Measurements from ENCODE around the gene PPFIA1. TPM values are rescaled to one million over a fixed set of nuclear protein-coding genes. Genes with fewer than 3 reads are reported as not detected.

PPFIA1 gene
- polyA plus RNA-seq, 1 of the 3 experiments (the other 2 are of a cell fraction): 37.4 TPM

DNA sequence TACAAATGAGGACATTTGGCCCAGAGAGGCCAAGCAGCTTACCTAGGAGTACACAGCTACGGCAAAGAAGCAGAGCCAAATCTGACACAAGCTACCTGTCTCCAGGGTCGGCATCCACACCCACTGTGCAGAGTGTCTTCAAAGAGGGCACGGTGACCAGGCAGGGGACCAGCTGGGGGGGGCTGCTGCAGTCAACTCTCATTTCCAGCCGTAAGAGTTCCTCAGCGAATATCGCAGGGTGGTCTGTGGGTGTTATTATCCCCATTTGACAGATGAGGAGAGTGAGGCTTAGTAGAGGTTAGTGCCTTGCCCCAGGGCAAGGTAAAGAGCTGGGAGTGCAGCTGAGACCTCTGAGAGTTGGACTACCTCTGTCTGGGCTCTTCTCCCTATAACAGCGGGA is 7.1 kb upstream of the PPFIA1 start:
- H3K36me3 ChIP-seq (replicated peaks in 1 of 2; ENCODE audit: control insufficient read depth in 1 of 2, insufficient read depth in 2 of 2, low read length in 1 of 2): no peaks in the 10 kb centered on the region
- TF ChIP-seq, protein P1, sequence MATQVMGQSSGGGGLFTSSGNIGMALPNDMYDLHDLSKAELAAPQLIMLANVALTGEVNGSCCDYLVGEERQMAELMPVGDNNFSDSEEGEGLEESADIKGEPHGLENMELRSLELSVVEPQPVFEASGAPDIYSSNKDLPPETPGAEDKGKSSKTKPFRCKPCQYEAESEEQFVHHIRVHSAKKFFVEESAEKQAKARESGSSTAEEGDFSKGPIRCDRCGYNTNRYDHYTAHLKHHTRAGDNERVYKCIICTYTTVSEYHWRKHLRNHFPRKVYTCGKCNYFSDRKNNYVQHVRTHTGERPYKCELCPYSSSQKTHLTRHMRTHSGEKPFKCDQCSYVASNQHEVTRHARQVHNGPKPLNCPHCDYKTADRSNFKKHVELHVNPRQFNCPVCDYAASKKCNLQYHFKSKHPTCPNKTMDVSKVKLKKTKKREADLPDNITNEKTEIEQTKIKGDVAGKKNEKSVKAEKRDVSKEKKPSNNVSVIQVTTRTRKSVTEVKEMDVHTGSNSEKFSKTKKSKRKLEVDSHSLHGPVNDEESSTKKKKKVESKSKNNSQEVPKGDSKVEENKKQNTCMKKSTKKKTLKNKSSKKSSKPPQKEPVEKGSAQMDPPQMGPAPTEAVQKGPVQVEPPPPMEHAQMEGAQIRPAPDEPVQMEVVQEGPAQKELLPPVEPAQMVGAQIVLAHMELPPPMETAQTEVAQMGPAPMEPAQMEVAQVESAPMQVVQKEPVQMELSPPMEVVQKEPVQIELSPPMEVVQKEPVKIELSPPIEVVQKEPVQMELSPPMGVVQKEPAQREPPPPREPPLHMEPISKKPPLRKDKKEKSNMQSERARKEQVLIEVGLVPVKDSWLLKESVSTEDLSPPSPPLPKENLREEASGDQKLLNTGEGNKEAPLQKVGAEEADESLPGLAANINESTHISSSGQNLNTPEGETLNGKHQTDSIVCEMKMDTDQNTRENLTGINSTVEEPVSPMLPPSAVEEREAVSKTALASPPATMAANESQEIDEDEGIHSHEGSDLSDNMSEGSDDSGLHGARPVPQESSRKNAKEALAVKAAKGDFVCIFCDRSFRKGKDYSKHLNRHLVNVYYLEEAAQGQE (IDR thresholded peaks at IDR 0.05; ENCODE audit: low read depth, low read length): no peak
- TF ChIP-seq GABPA (IDR thresholded peaks at IDR 0.05; ENCODE audit: low read depth) (no peak), MXI1 (IDR thresholded peaks at IDR 0.05; ENCODE audit: low read depth, low read length) (no peak), YY1 (IDR thresholded peaks at IDR 0.05; ENCODE audit: low read depth) (no peak), NFIC (IDR thresholded peaks at IDR 0.05; ENCODE audit: borderline replicate concordance) (no peak), CHD2 (IDR thresholded peaks at IDR 0.05; ENCODE audit: low read length, partially characterized antibody) (no peak), JUND (IDR thresholded peaks at IDR 0.05) (no peak), RFX5 (IDR thresholded peaks at IDR 0.05; ENCODE audit: low read length) (no peak)
- TF ChIP-seq, protein P2, sequence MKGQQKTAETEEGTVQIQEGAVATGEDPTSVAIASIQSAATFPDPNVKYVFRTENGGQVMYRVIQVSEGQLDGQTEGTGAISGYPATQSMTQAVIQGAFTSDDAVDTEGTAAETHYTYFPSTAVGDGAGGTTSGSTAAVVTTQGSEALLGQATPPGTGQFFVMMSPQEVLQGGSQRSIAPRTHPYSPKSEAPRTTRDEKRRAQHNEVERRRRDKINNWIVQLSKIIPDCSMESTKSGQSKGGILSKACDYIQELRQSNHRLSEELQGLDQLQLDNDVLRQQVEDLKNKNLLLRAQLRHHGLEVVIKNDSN (IDR thresholded peaks at IDR 0.05; ENCODE audit: borderline replicate concordance, low read depth): no peak
- TF ChIP-seq, protein P3, sequence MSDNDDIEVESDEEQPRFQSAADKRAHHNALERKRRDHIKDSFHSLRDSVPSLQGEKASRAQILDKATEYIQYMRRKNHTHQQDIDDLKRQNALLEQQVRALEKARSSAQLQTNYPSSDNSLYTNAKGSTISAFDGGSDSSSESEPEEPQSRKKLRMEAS (IDR thresholded peaks at IDR 0.05; ENCODE audit: low read depth): no peak
- TF ChIP-seq, protein P4, sequence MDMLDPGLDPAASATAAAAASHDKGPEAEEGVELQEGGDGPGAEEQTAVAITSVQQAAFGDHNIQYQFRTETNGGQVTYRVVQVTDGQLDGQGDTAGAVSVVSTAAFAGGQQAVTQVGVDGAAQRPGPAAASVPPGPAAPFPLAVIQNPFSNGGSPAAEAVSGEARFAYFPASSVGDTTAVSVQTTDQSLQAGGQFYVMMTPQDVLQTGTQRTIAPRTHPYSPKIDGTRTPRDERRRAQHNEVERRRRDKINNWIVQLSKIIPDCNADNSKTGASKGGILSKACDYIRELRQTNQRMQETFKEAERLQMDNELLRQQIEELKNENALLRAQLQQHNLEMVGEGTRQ (IDR thresholded peaks at IDR 0.05; ENCODE audit: borderline replicate concordance, low read depth, low read length): no peak
- H3K4me2 ChIP-seq: no peak overlapping the region
- no peaks in the 10 kb centered on the region for H4K20me1 ChIP-seq (ENCODE audit: insufficient read depth)
- peaks cover 10% of the 10 kb centered on the region; the same call in 1 of the 2 replicates for H3K27me3 ChIP-seq (ENCODE audit: insufficient read depth)
- no peak overlapping the region for H3K4me3 ChIP-seq (ENCODE audit: low read depth in 2 of 2, low read length in 1 of 2)
- H2AFZ ChIP-seq (ENCODE audit: low read depth): no peak overlapping the region
- no peaks in the 10 kb centered on the region for H3F3A ChIP-seq (replicated peaks; ENCODE audit: insufficient read depth)
- H3K9ac ChIP-seq: no peak overlapping the region
- WGBS (ENCODE audit: low lambda C conversion rate): 100% methylated on average over 2 of the region's 7 CpGs
- no peaks in the 10 kb centered on the region for H3K9me3 ChIP-seq
- CTCF ChIA-PET: no interaction called here
- POLR2A ChIA-PET: no interaction called here
- H3K79me2 ChIP-seq (ENCODE audit: insufficient read depth): no peaks in the 10 kb centered on the region
- H3K27ac ChIP-seq (ENCODE audit: low read depth in 2 of 2, low read length in 1 of 2): no peak overlapping the region
- no peaks in the 10 kb centered on the region for H3K4me1 ChIP-seq (ENCODE audit: control insufficient read depth in 1 of 2, insufficient read depth in 2 of 2, low read depth in 1 of 2, low read length in 1 of 2)
- DNase-seq: no peak
- H3K9me2 ChIP-seq: no peaks in the 10 kb centered on the region

DNA sequence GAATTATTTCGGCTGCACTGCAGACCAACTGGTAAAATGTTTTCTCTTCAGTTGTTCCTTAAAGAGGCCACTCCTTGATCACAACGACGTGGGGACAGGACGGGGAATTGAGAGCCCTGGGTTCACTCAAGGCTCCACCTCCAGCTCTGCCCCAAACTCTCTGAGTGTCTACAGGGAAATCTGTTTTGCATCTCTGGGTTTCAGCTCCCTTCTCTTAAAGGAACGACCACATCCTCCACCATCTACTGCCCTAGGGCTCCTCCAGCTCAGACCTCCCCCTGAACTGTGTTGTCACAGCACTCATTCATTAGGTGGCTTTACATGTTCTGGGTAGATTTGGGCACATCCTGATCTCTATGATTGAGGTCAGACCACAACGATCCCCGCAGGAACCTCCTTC is 5.1 kb upstream of the PPFIA1 start:
- Histone ChIP-seq H2AFZ (ENCODE audit: low read depth) (no peak overlapping the region), H3K4me3 (ENCODE audit: low read depth in 2 of 2, low read length in 1 of 2) (no peak overlapping the region), H4K20me1 (ENCODE audit: insufficient read depth) (no peaks in the 10 kb centered on the region), H3K79me2 (ENCODE audit: insufficient read depth) (no peaks in the 10 kb centered on the region), H3K9ac (no peak overlapping the region), H3K27ac (ENCODE audit: low read depth in 2 of 2, low read length in 1 of 2) (no peak overlapping the region), H3K9me3 (no peaks in the 10 kb centered on the region), H3K9me2 (no peaks in the 10 kb centered on the region), H3K36me3 (replicated peaks in 1 of 2; ENCODE audit: control insufficient read depth in 1 of 2, insufficient read depth in 2 of 2, low read length in 1 of 2) (no peaks in the 10 kb centered on the region), H3K4me1 (ENCODE audit: control insufficient read depth in 1 of 2, insufficient read depth in 2 of 2, low read depth in 1 of 2, low read length in 1 of 2) (no peaks in the 10 kb centered on the region; a peak in 1 of 4 replicates), H3K27me3 (ENCODE audit: insufficient read depth) (peaks cover 10% of the 10 kb centered on the region; the same call in 1 of the 2 replicates), H3F3A (replicated peaks; ENCODE audit: insufficient read depth) (no peaks in the 10 kb centered on the region), H3K4me2 (no peak overlapping the region)
- 21% methylated on average over 7 of the region's 7 CpGs for WGBS (ENCODE audit: low lambda C conversion rate)
- DNase-seq: no peak
- ChIA-PET POLR2A (no interaction called here), CTCF (no interaction called here)
- TF ChIP-seq RXRA (IDR thresholded peaks at IDR 0.05; ENCODE audit: borderline replicate concordance, low read depth) (no peak), NFIC (IDR thresholded peaks at IDR 0.05; ENCODE audit: borderline replicate concordance) (no peak), POLR2AphosphoS5 (IDR thresholded peaks at IDR 0.05; ENCODE audit: low read depth, low read length) (no peak), EP300 (IDR thresholded peaks at IDR 0.05; ENCODE audit: borderline replicate concordance in 1 of 2, low read depth in 1 of 2, low read length in 1 of 2) (no peak), FOXM1 (IDR thresholded peaks at IDR 0.05; ENCODE audit: low read depth) (no peak), RCOR1 (IDR thresholded peaks at IDR 0.05; ENCODE audit: low read length) (no peak), CHD2 (IDR thresholded peaks at IDR 0.05; ENCODE audit: low read length, partially characterized antibody) (no peak), MEF2A (IDR thresholded peaks at IDR 0.05; ENCODE audit: borderline replicate concordance, low read depth) (no peak), JUND (IDR thresholded peaks at IDR 0.05) (no peak), FOXJ3 (CRISPR knock-in tag; IDR thresholded peaks at IDR 0.05) (no peak), FOSL2 (IDR thresholded peaks at IDR 0.05; ENCODE audit: borderline replicate concordance, low read depth) (no peak), RAD21 (IDR thresholded peaks at IDR 0.05; ENCODE audit: low read length) (no peak)
- TF ChIP-seq, protein P5, sequence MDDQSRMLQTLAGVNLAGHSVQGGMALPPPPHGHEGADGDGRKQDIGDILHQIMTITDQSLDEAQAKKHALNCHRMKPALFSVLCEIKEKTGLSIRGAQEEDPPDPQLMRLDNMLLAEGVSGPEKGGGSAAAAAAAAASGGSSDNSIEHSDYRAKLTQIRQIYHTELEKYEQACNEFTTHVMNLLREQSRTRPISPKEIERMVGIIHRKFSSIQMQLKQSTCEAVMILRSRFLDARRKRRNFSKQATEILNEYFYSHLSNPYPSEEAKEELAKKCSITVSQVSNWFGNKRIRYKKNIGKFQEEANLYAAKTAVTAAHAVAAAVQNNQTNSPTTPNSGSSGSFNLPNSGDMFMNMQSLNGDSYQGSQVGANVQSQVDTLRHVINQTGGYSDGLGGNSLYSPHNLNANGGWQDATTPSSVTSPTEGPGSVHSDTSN (IDR thresholded peaks at IDR 0.05): no peak
- TF ChIP-seq, protein P6, sequence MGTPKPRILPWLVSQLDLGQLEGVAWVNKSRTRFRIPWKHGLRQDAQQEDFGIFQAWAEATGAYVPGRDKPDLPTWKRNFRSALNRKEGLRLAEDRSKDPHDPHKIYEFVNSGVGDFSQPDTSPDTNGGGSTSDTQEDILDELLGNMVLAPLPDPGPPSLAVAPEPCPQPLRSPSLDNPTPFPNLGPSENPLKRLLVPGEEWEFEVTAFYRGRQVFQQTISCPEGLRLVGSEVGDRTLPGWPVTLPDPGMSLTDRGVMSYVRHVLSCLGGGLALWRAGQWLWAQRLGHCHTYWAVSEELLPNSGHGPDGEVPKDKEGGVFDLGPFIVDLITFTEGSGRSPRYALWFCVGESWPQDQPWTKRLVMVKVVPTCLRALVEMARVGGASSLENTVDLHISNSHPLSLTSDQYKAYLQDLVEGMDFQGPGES (IDR thresholded peaks at IDR 0.05; ENCODE audit: low read depth, low read length): no peak
